KOPT-K1 (cell line): ENCODE results near the gene IZUMO4.

ENCODE experiments used
- H3K27ac ChIP-seq: fragments of 200-600 bp; sonication (generic); 2 replicates; pipeline ENCODE4 v1.5.1; 2016; ENCODE audit warnings: antibody characterized with exemption, mild to moderate bottlenecking, low read depth, low read length; ENCODE audit not compliant: poor library complexity, severe bottlenecking
- H3K36me3 ChIP-seq: fragments of 200-600 bp; sonication (generic); 2 replicates; pipeline ENCODE4 v1.5.1; 2017; ENCODE audit warnings: antibody characterized with exemption, mild to moderate bottlenecking, low read length, moderate library complexity; ENCODE audit not compliant: insufficient read depth
- H3K9me3 ChIP-seq: fragments of 200-600 bp; sonication (generic); 2 replicates; pipeline ENCODE4 v1.5.1; 2017; ENCODE audit warnings: antibody characterized with exemption, low read length, mild to moderate bottlenecking; ENCODE audit not compliant: insufficient read depth, poor library complexity, severe bottlenecking

IZUMO4 gene

GRCh38 chr19:2096480-2097202, at the start of gene IZUMO4:
IZUMO4 (plus strand) TSS chr19:2096915; CDS start chr19:2096946, 31 bp downstream.
- Histone ChIP-seq H3K27ac (peak within 1 kb of the TSS; percentile 71), H3K36me3 (peaks cover 31% of the 10 kb centered on the region)

GRCh38 chr19:2047076-2047448, 49.7 kb upstream of the IZUMO4 start:
- Histone ChIP-seq H3K27ac (no peak overlapping the region), H3K9me3 (no peaks in the 10 kb centered on the region), H3K36me3 (peaks cover 49% of the 10 kb centered on the region)

More at GRCh38 chr19:2096480-2097202, at the start of gene IZUMO4:
- no peaks in the 10 kb centered on the region for H3K9me3 ChIP-seq

GRCh38 chr19:2047449-2048103, 49.1 kb upstream of the IZUMO4 start:
- Histone ChIP-seq H3K27ac (no peak overlapping the region), H3K9me3 (no peaks in the 10 kb centered on the region), H3K36me3 (peaks cover 46% of the 10 kb centered on the region)

- H3K36me3 ChIP-seq, result peaks cover 39% of the 10 kb centered on the region
- H3K27ac ChIP-seq, result no peak overlapping the region
- no peaks in the 10 kb centered on the region for H3K9me3 ChIP-seq
Observed at GRCh38 chr19:2048104-2048958, 48.4 kb upstream of the IZUMO4 start.

GRCh38 chr19:2048959-2049740, 47.6 kb upstream of the IZUMO4 start:
- peak overlapping the region; percentile 73 for H3K27ac ChIP-seq
- no peaks in the 10 kb centered on the region for H3K9me3 ChIP-seq
- peaks cover 37% of the 10 kb centered on the region for H3K36me3 ChIP-seq

DNA sequence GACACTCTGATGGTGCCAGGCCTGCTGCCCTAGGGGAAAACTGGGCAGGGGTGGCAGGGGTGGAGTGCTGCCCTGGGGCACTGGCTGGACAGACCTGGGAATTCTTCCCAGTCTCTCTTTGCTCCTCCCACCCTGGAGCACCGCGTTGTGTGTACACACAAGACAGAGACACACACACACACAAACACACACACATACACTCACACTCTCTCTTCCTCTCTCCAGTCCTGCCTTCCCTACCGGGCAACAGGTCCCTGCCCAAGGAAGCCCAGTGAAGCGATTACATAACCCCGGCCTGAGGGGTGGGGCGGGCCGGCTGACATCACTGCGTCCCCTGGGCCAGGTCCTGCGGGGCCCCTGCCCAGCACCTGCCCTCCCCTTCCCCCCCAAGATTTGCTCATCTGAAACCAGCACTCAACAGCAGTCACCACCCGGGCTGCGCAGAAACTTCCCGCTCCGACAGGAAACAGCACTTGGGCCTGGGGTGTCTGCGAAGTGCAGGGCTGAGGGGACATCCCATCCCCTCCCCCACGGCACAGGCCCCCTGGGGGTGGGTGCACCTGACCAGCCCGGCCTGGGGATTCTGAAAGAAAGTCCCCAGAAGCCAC, 46.9 kb upstream of the IZUMO4 start:
- H3K27ac ChIP-seq, result peak overlapping the region; percentile 73
- no peaks in the 10 kb centered on the region for H3K9me3 ChIP-seq
- peaks cover 34% of the 10 kb centered on the region for H3K36me3 ChIP-seq

- H3K36me3 ChIP-seq, result peaks cover 28% of the 10 kb centered on the region
Observed at GRCh38 chr19:2050349-2050990, 46.2 kb upstream of the IZUMO4 start.

GRCh38 chr19:2050991-2051772, 45.5 kb upstream of the IZUMO4 start, which contains the start of gene MKNK2:
MKNK2 (minus strand) TSS chr19:2051244; CDS start chr19:2050851, 393 bp downstream.
- H3K36me3 ChIP-seq, result peaks cover 21% of the 10 kb centered on the region
- H3K27ac ChIP-seq, result peak within 1 kb of the TSS; percentile 73
- H3K9me3 ChIP-seq, result no peaks in the 10 kb centered on the region

More at GRCh38 chr19:2050349-2050990, 46.2 kb upstream of the IZUMO4 start:
- H3K9me3 ChIP-seq, result no peaks in the 10 kb centered on the region
- H3K27ac ChIP-seq, result peak overlapping the region; percentile 73

DNA sequence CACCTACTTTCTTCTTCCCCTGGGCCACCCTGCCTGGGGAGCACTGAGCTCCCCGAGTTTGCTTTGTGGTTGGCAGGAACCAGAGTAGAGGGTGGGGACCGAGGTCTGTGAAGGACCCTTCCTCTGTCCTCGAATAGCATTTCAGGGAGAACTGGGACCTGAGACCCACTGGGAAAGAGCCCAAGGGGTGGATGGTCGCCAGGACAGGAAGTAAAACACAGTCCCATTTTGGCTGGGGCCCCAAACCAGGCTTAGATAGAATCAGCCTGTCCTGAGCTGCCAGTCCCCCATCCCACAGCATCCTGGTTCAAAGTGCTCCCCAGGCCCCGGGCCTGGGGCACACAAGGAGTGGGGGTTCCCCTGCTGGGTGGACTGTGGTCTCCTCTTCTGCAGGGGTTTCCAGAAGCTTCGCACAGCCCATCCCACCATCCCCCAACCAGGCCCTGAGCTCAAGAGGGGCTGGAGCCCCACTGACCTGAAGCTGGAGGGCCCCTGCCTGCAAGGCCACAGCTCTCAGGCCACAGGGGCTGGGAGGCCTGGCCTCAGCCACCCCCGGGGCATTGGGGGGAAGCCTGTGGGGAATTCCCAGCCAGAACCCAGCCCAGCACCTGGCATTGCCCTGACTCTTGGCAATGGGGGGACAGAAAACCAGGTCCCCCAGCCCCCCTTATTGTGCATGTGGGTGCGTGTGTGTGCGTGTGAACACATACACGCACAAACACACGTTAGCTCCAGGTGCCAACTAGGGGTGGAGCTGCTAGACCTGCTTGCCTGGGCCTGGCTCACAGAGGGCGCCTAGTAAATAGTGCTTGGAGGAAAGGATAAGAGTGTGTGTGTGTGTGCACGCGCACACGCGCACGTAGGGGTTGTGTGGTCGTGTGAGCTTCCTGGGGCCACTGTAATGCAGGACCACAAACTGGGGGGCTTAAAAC, 44.7 kb upstream of the IZUMO4 start:
- H3K27ac ChIP-seq, result peak overlapping the region; percentile 67
- H3K36me3 ChIP-seq, result peaks cover 15% of the 10 kb centered on the region; the same call in 1 of the 2 replicates
- H3K9me3 ChIP-seq, result no peaks in the 10 kb centered on the region

DNA sequence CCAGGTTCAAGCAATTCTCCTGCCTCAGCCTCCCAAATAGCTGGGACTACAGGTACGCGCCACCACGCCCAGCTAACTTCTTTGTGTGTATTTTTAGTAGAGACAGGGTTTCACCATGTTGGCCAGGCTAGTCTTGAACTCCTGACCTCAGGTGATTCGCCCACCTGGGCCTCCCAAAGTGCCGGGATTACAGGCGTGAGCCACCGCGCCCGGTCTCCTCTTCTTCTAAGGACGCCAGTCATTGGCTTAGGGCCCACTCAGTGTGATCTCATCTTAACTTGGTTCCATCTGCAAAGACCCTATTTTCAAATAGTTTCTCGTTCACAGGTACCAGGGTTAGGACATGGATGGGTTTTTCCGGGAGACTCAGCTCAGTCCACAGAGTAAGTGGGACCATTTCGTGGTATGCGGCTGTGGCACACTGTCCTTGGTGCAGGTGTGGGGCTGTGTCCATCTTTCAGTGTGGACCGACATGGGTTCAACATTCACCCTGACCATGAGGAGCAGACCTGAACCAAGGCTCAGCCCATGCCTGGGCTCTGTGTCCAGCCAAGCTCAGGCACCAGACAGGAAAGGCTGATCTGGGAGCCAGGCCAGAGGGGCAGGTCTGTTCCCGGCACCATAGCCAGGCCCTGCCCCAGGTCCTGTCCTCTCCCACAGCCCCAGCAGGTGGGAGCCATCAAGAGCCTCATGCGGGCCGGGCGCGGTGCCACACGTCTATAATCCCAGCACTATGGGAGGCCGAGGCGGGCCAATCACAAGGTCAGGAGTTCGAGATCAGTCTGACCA, 42.9 kb upstream of the IZUMO4 start:
- Histone ChIP-seq H3K9me3 (no peaks in the 10 kb centered on the region), H3K27ac (no peak overlapping the region), H3K36me3 (peaks cover 5% of the 10 kb centered on the region; the same call in 1 of the 2 replicates)

- H3K27ac ChIP-seq, result no peak overlapping the region
- H3K9me3 ChIP-seq, result no peaks in the 10 kb centered on the region
- H3K36me3 ChIP-seq, result no peaks in the 10 kb centered on the region
Observed at GRCh38 chr19:2054763-2055162, 42.0 kb upstream of the IZUMO4 start.
